ENCODE data around the gene ZCCHC2.

- TF ChIP-seq CTCF (IDR thresholded peaks at IDR 0.05; ENCODE audit: low read depth, low read length, poor library complexity, severe bottlenecking) (no peak), EZH2phosphoT487 (IDR thresholded peaks at IDR 0.05; ENCODE audit: borderline replicate concordance, low read length) (no peak)
Observed at GRCh38 chr18:62494764-62495163, 28.1 kb upstream of the ZCCHC2 start.
